Stimulated activated naive CD8-positive, alpha-beta T cell treated with anti-CD3 and anti-CD28 coated beads, Interleukin-15, Interleukin-2, amounts not matched to agents 100 U/mL and 50 U/mL, for 24 hours (primary cell): Measurements from ENCODE around the gene REC114.
"Not testable (repeated sequence)": the region's sequence is repeated elsewhere in the genome, so short reads cannot be mapped to it uniquely, and the experiment has no call there.

ENCODE experiments used
- ATAC-seq: fragments of 150-1000 bp; cut with Tn5 transposase; one replicate; pipeline ENCODE4 v1.10.0; 2021
- DNase-seq: peaks from one replicate; pipeline ENCODE4 v3.0.0; 2021

Gene REC114

GRCh38 chr15:73442968-73443367 is at the start of gene REC114:
Gene REC114, plus strand, starts transcription at chr15:73443164. Its CDS starts 22 bp downstream, at chr15:73443186.
- ATAC-seq (no peak), DNase-seq (no peak)

- DNase-seq (no peak), ATAC-seq (no peak)
Observed at GRCh38 chr15:73393336-73393735, 49.6 kb upstream of the REC114 start.

DNA sequence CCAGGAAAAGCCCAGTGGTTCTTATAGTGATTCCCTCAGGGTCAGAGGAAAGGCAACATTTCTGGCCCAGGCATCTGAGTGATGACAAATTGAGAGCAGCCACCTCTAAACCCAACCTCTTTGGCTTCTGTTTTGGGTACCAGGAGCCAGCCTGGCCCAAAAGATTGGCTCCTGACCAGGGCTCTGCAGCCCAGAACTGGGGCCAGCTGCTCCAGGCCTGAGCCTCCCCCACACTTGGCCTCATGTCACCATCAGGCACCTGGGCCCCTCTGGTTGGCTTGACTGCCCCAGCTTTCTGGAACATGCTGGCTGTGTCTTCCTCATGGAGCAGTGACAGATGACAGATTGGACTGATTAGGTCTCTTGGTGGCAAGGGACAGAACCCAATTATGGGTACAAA is 48.2 kb upstream of the REC114 start:
- ATAC-seq, result no peak
- DNase-seq, result no peak

DNA sequence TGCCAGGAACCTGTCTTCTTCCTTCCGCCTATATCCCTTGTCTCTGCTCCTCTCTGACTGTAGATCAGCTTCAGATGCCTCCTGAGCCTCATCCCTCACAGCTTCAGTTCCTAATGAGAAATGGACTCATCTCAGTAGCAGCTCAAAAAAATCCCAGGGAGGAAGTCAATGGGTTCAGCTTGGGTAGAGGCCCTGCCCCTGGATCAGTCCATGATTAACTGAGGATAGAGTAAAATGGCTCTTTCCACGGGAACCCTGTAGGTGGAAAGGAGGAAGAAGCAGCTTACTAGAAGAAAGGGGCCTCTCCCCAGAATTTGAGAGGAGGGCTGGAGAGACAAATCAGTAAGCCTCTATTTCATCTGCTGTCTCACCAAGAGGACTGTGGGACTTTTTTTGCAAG is 47.3 kb upstream of the REC114 start:
- no peak for ATAC-seq
- DNase-seq, result no peak

DNA sequence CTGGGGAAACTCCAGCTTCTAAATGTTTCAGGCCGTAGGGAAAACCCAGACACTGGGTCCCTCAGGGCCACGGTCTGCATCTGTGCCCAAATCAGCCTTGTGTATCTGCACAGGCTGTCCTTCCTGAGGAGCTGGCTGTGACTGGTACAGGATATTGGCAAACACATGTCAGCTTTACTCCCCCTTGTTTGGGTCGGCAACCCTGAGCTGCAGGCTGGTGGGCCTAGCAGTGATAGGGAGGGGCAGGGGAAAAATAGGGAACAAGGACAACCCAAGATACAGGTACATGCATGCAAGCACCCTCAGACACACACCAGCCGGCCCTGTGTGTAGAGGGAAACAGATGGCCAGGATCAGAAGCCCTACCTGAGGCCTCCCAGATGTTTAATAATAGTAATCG is 45.5 kb upstream of the REC114 start:
- ATAC-seq (no peak), DNase-seq (no peak)

- DNase-seq (no peak), ATAC-seq (no peak)
Observed at GRCh38 chr15:73398861-73399260, 44.1 kb upstream of the REC114 start.

DNA sequence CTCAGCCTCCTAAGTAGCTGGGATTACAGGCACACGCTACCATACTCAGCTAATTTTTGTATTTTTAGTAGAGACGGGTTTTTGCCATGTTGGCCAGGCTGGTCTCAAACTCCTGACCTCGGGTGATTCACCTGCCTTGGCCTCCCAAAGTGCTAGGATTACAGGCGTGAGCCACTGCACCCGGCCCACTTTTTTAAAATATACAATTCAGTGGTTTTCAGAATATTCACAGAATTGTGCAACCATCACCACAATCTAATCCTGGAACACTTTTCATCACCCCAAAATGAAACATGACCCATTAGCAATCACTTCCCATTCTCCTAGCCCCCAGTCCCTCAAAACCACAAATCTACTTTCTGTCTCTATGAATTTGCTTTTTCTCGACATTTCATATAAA is 42.7 kb upstream of the REC114 start:
- not testable (repeated sequence) for ATAC-seq, DNase-seq

DNA sequence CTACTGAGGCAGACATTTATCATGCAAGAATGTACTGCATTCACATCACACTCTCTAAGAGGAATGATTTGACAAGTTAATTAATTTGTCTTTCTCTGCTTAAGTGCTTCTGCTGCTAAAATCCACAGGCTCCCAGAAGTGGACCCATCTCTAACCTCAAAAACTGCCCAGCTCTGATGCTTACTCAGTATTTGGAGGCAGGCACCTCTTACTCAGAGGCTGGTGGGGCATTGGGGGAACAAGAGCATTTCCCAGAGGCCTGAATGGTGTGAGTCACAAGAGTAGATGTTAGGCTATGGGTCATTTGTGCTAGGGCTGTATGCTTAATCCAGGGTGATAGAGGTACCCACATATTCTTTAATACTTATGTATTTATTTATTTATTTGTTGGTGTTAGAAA is 39.8 kb upstream of the REC114 start:
- no peak for DNase-seq
- no peak for ATAC-seq

DNA sequence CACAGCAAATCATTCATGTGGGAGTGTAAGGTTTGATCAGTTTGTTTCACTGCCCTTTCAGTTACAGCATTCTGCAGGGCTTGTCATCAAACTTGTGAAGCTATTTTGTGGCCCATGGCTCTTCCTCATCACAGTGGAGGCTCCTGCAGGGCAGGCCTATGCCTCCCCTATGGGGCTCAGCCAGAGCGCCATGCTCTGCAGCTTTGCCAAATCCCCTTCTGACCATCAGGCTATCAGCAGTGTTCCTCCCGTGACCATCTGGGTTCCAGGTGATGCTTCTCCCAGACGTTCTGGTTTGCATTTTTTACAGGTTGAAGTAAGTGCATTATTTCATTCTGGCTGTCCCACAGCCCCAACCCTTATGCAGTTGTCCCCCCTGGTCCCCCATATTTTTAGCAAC is 28.1 kb upstream of the REC114 start:
- ATAC-seq (no peak), DNase-seq (no peak)

DNA sequence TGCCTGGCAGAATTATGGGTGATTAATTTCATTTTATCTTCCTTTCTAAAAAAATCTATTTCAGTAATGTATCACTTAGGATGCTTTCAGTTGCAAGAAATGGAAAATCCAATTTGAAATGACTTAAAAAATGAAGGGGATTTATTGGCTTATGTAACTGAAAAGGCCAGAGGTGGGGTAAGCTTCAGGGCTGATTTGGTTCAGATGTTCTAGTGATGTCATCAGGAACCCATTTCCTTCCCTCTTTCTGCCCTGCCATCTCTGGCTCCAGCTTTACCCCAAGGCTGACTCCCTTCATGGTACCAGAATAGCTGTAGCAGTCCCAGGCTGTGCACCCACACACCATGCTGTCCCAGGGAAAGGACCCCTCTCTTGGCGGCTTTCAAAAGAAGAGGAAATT is 18.5 kb upstream of the REC114 start:
- no peak for ATAC-seq
- DNase-seq, result no peak

DNA sequence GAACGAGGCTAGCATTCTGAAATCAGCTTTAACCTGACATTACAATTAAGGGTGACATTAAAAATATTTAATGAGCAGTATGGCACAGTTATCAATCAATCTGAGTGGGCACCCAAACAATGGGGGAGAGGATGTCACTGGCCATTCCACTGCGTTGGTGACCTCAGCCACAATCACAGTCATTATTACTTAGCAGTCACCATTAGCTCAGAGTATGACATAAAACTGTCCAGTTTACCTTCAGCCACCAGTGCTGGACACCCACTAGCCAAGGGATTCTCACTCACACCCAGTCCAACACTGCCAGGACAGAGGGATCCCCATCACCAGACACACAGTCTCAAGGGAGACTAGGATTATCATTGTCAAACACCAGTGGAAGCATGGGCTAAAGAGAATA is 17.5 kb upstream of the REC114 start:
- DNase-seq (no peak), ATAC-seq (no peak)

DNA sequence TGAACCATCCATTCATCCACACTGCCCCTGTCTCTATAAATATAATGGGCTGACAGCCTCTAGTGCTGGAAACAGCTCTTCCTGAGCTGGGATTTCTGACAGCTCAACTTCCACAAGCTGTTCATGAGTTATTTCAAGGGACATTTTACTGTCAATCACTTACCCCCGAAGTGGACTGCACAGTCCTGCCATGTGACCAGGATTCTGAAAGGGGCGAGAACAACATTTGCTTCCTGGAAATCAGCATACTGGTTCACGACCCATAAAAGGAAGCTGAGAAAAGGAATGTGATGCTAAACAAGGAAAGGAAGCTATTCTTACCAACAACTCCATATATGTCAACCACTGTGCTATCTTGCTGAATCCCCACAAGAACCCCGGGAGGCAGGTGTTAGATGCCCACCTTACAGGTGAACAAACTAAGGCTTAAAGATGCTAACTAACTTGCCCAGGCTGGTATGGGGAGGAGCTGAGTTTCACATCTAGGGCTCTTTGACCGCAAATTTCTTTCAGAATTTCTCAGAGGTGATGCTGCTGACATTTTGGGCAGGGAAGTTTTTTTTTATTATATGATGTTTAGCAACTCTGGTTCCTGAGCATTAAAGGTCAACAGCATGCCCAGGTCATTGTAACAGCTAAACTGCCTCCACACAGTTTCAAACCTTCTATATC is 16.5 kb upstream of the REC114 start:
- ATAC-seq, result no peak
- no peak for DNase-seq

GRCh38 chr15:73431329-73431728 is 11.6 kb upstream of the REC114 start:
- not testable (repeated sequence) for ATAC-seq, DNase-seq

GRCh38 chr15:73433873-73434272 is 9.1 kb upstream of the REC114 start:
- DNase-seq, result no peak
- ATAC-seq, result no peak

DNA sequence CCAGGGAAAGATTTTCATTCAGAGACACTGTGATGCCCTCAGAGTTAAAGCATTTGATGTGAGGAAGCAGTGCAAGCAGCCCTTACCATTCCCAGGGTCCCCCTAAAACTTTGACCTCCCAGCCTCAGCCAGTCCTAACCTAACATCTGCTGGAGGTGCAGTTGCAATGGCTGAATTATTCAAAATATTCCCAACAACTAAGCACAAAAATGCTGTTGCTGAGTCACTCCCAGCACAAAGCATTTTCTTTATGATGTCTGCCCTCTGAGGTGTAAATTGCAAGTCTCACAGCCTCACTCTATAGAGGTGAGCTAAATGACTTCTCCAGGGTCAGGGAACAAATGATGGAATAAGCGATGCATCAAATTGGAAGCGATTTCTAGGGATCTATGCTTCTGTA is 6.4 kb upstream of the REC114 start:
- ATAC-seq (no peak), DNase-seq (no peak)

DNA sequence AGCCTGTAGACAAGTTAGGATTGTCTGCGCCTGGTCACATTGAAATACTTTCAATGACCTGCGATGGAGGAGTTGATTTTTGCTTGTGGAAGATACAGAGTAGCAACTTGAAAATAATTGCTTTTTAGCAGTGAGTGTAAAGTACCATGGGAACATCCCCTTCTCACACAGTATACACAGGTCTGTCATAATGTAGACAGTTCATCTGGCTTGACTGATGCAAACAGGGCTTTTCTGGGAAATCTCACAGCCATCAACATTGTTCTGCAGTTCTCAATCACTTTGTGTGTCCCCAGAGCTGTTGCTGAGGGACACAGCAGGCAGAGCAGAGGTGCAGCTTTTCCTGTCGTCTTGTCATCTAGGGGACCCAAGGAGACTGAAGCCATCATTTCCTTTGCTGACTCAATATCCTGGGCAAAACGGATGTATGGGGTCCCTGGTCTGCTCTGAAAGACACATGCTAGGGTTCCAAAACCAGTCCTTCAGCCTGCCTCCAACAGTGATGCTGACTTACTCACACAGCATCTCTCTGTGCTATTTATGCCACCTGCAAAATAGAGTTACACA is 5.3 kb upstream of the REC114 start:
- no peak for DNase-seq
- ATAC-seq, result no peak

DNA sequence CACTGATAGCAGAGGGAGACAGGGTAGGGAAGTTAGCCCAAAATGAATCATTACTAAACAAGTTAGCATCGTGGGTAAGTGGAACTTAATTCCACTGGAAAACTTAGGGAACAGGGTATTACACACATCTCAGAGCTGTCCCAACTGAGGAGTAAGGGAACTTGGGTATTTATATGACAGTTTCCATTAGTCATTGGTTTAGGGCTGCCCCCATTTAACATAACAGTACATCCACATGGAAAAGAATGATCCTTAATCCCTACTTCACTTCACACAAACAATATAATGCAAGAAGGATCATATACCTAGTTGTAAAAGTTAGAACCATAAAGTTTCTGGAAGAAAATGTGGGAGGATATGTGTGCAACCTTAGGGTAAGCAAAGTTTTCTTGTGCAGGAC is 4.3 kb upstream of the REC114 start:
- DNase-seq (no peak), ATAC-seq (no peak)

DNA sequence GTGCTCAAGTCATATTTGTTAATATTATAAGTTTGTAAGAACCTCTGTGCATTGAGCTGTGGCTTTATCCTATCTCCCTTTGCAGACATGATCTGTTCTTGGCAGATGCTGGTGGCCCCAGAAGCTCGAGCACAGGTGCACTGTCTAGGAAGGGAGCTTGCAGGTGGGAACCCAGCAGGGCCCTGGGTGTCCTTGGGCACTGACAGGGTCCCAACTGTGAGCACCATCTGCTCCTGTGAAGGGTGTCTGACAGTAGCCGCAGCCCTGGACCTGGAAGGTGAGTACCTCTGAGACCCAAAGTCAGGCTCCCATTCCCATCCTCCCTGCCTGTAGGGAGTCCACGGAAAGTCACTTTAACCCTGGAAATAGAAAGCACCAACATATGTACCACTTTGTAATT is 2.4 kb upstream of the REC114 start:
- ATAC-seq (no peak), DNase-seq (no peak)

- ATAC-seq, result no peak
- DNase-seq, result no peak
Observed at GRCh38 chr15:73442421-73442820, 543 bp upstream of the REC114 start.

DNA sequence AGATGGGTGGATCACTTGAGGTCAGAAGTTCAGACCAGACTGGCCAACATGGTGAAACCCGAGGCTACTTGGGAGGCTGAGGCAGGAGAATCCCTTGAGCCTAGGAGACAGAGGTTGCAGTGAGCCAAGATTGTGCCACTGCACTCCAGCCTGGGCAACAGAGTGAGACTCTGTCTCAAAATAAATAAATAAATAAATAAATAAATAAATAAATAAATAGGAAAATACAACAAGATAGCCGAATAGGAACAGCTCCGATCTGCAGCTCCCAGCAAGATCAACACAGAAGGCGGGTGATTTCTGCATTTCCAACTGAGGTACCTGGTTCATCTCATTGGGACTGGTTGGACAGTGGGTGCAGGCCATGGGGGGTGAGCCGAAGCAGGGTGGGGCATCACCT is 4.5 kb downstream of the REC114 start:
- not testable (repeated sequence) for ATAC-seq, DNase-seq

DNA sequence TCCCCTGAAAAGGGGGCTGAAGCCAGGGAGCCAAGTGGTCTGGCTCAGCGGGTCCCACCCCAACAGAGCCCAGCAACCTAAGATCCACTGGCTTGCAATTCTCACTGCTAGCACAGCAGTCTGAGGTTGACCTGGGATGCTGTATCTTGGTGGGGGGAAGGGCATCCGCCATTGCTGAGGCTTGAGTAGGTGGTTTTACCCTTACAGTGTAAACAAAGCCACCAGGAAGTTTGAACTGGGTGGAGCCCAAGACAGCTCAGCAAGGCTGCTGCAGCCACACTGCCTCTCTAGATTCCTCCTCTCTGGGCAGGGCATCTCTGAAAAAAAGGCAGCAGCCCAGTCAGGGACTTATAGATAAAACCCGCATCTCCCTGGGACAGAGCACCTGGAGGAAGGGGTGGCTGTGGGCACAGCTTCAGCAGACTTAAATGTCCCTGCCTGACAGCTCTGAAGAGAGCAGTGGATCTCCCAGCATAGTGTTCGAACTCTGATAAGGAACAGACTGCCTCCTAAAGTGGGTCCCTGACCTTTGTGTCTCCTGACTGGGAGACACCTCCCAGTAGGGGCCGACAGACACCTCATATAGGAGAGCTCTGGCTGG is 5.3 kb downstream of the REC114 start:
- ATAC-seq, DNase-seq: not testable (repeated sequence)

- ATAC-seq, result not testable (repeated sequence)
Observed at GRCh38 chr15:73449980-73450379, 7.0 kb downstream of the REC114 start.

GRCh38 chr15:73454096-73454495 is 11.1 kb downstream of the REC114 start:
- ATAC-seq (no peak), DNase-seq (no peak)

More at GRCh38 chr15:73449980-73450379, 7.0 kb downstream of the REC114 start:
- not testable (repeated sequence) for DNase-seq

DNA sequence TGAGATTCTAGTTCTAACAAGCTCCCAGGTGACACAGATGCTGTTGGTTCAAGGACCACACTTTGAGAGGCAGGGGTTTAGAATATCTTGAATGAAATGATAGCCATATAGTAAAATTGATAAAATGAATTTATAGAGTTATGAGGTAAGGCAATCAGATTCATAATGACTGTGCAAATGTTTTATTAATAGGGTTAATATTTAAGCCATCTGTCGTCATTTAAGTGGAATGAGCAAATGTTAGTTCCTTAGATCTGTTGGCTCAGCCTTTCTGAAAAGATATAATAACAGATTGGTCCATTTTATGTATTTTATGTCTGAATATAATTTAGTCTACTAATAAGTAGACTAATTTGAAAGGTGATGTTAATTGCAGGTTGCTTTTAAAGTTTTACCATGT is 12.9 kb downstream of the REC114 start:
- no peak for DNase-seq
- no peak for ATAC-seq
